Measurements from ENCODE around the gene MYO9B.
"Not testable (repeated sequence)": the region's sequence is repeated elsewhere in the genome, so short reads cannot be mapped to it uniquely, and the experiment has no call there.

Gene MYO9B

DNA sequence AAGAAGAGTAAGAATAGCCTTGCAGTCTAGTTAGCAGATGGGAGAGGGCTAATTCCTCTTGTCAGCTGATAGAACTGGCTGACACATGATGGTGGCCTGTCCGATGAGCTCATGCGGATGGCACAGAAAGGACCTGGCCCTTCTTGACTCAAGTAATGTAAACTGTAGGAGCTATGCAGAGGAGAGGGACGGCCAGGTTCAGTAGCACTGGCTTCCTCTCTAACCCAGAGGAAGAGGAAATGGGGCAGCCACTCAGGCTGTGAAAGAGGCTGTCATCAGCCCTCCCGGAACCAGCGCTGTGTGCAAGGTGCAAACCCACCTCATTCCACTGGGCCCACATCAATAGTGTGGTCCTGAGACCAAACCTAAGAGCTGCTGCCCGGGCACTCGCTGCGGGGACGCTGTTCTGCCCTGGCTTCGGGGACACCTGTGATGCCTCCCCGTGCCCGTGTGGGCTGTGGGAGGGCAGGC lies 108.8 kb downstream of the MYO9B start:
- no peak for FAIRE-seq

DNA sequence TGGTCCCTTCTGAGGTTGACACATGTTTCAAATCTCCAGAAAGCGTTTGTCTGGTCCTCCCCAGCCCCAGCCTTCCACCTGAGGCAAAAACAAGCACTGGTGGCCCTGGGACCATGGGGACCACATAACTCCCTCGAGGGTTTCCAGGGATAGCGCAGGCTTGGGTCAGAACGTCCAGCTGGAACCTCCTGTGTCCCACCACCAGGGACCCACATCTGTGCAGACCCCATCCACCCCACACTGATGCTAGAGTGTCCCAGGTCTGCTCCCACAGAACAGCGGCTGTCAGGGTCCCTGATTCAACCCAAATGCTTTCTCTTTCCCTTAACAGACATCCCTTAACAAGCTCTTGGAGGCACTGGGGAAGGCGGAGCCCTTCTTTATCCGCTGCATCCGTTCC lies 110.0 kb downstream of the MYO9B start:
- FAIRE-seq: no peak

GRCh38 chr19:17191736-17192135 lies 116.2 kb downstream of the MYO9B start:
- FAIRE-seq: not testable (repeated sequence)

DNA sequence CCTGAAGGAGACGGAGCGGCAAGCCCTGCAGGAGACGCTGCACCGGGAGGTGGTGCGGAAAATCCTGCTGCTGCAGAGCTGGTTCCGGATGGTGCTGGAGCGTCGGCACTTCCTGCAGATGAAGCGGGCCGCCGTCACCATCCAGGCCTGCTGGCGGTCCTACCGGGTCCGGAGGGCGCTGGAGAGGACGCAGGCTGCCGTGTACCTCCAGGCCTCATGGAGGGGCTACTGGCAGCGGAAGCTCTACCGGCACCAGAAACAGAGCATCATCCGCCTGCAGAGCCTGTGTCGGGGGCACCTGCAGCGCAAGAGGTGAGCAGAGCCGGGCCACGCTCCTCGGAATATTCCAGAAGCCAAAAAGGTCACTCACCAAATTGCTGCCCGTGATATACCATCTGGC lies 117.2 kb downstream of the MYO9B start:
- no peak for FAIRE-seq

- FAIRE-seq: no peak
These were observed 119.0 kb downstream of the MYO9B start for GRCh38 chr19:17194608-17195007.

DNA sequence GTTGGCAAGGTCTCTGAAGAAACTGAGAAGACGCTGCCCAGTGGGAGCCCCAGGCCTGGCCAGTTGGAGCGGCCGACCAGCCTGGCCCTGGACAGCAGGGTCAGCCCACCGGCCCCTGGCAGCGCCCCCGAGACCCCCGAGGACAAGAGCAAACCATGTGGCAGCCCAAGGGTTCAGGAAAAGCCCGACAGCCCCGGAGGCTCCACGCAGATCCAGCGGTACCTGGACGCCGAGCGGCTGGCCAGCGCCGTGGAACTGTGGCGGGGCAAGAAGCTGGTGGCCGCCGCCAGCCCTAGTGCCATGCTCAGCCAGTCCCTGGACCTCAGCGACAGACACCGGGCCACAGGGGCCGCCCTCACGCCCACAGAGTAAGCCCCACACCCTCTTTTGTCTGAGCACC lies 119.5 kb downstream of the MYO9B start:
- FAIRE-seq: no peak

DNA sequence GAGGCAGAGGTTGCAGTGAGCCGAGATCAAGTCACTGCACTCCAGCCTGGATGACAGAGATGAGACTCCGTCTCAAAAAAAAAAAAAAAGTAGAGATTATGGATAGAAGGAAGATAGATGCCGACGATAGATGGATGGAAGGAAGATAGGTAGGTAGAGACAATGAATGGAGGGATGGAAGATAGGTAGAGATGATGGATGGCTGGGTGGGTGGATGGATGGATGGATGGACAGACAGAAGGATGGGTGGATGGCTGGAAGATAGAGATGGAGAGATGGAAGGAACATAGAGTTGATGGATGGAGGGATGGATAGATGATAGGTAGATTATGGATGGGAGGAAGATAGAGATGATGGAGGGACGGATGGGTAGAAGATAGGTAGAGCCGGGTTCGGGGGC lies 121.0 kb downstream of the MYO9B start:
- no peak for FAIRE-seq

- FAIRE-seq: no peak
These were observed 122.1 kb downstream of the MYO9B start for GRCh38 chr19:17197666-17198065.

DNA sequence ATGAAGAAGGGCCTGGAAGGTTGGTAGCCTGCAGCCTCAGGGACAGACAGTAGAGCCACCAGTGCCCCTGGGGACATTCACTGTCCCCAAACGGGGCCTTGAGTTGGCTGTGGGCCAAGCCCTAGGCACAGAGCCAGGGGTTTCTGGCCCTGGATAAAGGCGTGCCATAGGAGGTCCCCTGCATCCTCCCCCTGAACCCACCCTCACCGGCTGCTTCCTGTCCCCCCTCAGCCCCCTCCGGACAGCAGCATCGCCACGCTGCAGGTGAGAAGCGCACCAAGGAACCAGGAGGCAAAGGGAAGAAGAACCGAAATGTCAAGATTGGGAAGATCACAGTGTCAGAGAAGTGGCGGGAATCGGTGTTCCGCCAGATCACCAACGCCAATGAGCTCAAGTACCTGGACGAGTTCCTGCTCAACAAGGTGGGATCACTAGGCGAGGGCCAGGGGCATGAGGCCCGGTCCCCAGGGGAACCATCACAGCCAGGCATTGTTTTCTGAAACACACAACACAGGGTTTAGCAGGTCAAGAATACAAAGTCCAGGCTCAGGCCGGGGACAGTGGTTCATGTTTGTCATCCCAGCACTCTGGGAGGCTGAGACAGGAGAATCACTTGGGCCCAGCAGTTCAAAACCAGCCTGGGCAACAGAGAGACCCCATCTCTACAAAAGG lies 125.0 kb downstream of the MYO9B start:
- FAIRE-seq: no peak

DNA sequence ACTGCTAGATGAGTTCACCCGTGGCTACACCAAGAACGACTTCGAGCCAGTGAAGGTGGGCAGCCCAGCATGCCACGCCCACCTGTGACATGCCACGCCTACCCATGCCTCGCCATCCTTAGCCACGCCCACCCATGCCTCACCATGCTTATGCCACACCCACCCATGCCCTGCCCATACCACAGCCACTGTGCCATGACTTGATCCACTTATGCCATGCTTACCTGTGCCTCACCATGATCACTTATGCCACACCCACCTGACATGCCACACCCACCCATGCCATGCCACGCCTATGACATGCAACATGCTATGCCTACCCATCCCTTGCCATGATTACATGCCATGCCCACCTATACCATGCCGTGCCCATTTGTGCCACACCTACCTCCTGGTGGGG lies 126.7 kb downstream of the MYO9B start:
- no peak for FAIRE-seq

DNA sequence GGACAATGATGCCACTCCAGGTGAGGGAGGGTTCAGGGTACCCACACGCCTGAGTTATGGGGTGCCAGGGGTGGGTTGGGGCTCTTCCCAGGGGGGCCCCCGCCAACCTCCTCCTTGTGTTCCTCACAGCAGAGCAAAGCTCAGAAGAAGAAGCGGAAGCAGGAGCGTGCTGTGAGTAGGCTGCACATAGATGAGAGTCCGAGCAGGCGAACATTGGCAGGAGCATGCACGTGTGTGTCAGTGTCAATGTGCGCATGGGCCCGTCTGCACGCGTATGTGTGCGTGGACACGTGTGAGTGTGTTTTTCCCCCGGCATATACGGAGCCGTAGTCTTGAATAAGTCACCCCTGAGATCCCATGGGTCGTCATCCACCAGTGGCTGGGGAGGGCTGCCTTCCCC lies 127.1 kb downstream of the MYO9B start:
- no peak for FAIRE-seq

DNA sequence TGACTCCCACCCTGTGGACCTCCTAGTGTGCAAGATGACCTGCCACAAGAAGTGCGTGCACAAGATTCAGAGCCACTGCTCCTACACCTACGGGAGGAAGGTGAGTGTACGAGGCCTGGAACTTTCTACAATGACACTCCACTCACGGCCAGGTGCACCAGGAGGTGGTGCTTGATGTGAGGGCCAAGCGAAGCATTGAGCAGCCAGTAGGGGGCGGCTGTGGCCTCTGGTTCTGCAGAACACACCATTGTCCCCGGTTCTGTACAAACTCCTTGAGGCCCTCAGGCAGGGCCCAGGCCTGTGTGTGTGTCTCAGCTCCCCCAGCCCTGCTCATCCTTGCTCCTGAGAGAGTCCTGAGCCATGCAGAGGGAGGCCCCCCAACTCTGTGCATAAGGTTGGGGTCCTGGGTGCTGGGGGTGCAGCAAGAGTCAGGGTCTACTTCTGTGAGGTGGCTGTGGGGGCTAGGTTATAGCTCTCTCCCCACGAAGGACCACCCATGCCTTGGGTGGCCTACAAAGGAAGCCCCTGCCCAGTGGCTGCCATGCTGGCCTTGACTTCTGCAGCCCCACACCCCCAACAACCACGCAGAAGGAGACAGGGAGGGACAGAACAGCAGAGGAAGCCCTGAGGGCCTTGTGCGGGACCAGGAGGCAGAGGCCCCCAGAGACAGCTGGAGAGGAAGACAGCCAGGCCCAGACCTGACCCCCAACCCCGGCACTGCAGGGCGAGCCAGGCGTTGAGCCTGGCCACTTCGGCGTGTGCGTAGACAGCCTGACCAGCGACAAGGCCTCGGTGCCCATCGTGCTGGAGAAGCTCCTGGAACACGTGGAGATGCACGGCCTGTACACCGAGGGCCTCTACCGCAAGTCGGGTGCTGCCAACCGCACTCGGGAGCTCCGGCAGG lies 129.9 kb downstream of the MYO9B start:
- FAIRE-seq: no peak

DNA sequence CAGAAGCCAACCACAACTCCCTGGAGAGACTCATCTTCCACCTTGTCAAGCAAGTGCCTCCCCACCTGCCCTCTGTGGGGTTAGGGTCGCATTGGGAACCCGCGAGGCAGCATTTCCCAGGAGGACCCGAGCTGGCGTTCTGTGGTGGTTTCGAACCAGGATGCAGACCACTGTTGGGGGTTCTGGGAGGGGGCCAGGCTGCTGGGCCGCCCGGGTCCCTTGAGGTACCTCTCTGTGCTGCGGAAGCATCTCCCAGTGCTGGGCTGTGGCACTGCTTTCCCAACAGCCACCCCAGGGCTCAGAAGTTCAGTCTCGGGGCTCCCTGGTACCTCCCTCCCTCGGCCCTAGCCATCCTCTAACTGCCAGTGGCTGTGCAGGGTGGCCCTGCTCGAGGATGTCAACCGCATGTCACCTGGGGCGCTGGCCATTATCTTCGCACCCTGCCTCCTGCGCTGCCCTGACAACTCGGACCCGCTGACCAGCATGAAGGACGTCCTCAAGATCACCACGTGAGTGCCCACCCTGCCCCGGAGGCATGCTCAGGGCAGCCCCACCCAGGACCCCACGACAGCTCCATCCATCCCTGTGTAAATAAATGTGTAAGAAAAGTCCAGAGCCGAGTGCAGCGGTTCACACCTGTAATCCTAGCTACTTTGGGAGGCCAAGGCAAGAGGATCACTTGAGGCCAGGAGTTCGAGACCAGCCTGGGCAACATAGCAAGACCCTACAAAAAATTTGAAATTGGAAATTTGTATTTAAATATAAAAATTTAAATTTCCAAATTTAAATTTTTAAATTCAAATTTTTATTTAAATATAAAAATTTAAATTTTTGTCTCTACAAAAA lies 131.4 kb downstream of the MYO9B start:
- no peak for FAIRE-seq

GRCh38 chr19:17209126-17210036 lies 133.8 kb downstream of the MYO9B start:
- FAIRE-seq: no peak

DNA sequence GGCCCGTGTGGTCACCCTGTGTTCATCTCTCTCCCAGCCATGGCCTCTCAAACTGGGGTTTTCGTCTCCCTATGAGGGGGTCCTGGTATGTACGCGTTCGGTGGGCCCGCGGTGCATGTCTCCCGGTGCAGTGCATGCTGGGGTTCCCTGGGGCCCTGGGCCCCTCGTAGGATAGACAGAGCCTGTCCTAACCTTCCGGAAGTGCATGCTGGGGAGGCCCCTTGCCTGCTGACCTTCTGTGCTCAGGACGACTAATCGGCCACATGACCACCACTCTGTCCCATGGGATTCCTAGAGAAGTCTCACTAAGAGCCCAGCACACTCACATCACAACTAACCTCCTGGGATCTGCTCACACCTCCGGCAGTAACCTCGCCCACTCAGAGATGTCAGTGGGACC lies 134.7 kb downstream of the MYO9B start:
- no peak for FAIRE-seq

DNA sequence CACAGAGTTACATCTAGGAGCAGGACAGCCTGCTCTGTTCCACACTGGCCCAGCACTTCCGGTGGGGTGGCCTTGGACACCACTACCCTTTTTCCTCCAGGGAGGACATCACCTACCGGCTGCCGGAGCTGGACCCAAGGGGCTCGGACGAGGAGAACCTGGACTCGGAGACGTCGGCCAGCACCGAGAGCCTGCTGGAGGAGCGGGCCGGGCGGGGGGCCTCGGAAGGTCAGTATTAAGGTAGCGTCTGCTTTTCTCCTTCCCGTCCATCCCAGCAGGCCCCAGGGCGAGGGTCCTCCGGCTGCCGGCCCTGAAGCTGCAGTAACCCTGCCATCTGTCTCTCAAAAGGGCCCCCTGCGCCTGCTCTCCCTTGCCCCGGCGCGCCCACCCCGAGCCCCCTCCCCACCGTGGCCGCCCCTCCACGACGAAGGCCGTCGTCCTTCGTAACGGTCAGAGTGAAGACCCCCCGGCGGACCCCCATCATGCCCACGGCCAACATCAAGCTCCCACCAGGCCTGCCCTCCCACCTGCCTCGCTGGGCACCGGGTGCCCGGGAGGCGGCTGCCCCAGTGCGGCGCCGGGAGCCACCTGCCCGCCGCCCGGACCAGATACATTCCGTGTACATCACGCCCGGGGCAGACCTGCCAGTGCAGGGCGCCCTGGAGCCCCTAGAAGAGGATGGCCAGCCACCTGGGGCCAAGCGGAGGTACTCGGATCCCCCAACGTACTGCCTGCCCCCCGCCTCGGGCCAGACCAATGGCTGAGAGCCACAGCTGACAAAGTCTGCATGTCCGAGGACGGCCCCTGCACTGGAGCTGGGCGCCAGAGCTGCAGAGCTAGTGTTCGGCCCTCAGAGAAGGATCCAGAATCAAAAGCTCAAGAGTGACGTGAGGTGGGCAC lies 136.2 kb downstream of the MYO9B start:
- FAIRE-seq: no peak

DNA sequence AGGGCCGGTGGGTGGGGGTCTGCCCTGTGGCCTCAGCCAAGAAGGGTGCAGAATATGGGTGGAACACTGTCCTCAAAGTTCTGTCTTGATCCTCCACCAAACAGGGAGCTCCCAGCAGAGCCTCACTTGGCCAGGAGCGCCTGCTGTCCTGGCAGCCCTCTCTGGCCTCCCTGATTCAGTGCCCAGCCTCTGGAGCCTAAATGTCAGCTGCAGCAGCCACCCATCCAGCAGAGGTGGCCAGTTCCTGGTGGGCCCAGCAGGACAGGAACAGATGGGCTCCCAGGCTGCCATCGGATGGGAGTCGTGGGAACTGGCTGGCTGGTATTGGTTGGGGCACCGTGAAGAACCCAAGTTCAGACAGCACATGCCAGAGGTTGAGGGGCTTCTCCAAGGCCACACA lies 137.8 kb downstream of the MYO9B start:
- FAIRE-seq: no peak

DNA sequence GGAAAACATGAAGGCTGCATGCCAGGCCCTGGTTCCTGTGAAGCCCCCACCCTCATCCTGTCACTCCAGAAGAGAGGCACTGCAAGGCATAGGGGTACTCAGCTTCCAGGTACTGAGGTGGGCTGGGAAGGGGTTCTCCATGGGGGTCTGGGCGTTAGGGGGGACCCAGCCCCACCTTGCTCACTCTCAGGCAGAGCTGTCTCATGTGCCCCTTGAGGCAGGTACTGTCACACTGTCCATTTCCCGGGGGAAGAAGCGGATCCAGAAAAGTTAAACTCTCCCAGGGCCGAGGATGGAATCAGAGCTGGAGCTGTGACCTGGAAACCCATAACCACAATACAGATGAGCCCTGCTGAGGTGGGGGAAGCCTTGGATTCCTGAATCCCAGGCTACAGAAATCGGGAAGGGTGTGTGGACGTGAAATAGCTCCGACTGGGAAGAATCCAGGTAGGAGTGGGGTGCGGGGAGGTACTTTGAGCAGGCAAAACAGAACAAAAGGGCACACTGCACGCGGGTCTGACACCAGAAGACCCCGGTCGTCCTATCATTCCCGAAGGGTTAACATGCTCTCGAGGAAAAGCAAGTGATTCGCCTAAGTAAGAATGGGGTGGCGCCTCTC lies 139.0 kb downstream of the MYO9B start:
- FAIRE-seq: no peak

DNA sequence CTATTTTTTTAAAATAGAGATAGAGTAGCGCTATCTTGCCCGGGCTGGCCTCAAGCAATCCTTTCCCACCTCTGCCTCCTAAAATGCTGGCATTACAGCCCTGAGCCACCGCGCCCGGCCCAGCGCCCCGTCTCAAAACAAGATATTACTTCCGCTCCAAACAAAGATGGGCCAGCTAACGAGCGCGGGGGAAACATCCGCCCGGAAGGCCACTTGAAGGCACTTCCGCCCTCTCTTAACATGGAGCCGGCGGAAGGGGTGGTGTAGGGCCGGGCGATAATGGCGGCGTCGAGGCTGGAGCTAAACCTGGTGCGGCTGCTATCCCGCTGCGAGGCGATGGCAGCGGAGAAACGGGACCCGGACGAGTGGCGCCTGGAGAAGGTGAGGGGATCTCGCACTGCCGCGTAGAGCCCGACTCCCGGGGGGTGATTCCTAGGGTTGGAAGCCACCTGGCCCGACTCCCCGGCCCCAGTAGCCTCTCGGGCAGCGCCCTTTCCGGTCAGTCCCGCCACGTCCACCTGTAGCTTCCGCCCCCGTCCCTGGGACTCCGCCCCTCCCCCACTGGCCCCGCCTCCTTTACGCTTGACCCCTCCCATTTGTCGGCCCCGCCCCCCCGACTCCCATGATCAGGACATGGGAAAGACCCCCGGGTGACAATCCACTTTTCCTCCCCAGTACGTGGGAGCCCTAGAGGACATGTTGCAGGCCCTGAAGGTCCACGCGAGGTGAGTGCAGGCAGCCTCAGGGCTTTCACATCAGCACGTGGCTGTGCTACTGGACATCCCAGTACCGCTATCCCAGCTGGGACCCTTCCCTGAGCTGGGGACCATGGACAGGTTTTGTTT lies 139.8 kb downstream of the MYO9B start, which contains the start of gene USE1:
Gene USE1, plus strand, starts transcription at position 231 of the 845 bp plus-strand sequence. Its CDS starts 49 bp downstream, at position 280.
- no peak for FAIRE-seq

Data from TTC549 (cell line).